SK-MEL-5 (cell line): ENCODE results near the gene FARP1. TPM values are rescaled to one million over a fixed set of nuclear protein-coding genes. Genes with fewer than 3 reads are reported as not detected.

Experiments used
- DNase-seq: peaks from one replicate; pipeline ENCODE4 v3.0.0-alpha.2; 2016; ENCODE audit warnings: low read depth, low spot score
- in situ Hi-C: cut with HindIII; loops from 2 replicates; pipeline ENCODE4 v1.10.0; 2016; ENCODE audit warnings: low sequenced_read_pairs, high pct_unique_total_duplicates, low pct_unique_long_range_greater_than_20kb
- total RNA-seq: library from RNA; depleted of rRNA; stranded (reverse); fragments of >200 nt; shearing (Covaris generic); gene quantifications from 2 replicates; pipeline ENCODE4 v1.2.3, GENCODE V29; 2014

FARP1 gene
- total RNA-seq, 1 experiment from 2014 or later, result 39.8 TPM

DNA sequence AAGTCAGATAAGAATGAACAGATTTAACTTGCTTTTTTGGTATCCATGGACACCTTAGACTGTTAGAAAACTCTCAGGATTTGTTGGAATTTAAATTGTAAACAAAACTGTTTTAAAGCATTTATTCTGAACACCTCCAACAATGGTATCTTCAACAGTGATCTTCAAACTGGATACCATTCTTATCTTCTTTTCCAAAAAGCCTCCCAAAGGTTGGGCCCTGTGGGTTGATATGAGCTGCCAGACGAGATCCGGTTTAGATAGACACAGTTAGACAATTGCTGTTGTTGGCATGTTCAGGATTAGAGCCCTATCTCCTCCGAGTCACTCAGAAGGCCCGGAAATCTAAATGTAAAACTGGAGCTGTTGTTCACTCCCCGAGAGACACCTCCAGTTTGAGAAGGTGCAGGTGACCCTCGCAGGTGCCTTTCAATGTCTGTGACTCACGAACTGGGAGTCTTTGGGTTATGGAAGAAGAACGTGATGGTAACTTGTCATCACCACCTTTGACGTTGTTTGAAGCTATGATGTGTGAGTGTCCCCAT is 177.7 kb downstream of the FARP1 start:
- in situ Hi-C loops, result no loop called here
- no peak for DNase-seq

DNA sequence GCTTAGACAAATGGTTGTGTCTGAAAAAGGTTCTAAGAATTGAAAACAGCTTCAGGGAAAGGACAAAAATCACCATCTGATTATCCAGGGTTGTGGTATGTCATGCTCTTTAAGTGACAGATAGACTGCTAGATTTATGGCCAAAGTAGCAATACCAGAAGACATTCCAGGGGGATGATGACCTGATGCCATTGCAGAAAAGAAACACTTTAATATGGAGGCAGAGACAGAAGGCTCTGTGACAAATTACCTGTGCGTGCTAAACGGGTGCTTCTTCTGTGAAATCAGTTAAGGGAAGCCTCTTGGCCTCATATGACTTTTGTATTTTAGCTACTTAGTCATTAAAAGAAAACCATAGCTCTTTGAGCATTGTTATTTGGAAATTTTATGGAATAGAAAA is 178.5 kb downstream of the FARP1 start:
- DNase-seq, result no peak
- in situ Hi-C loops, result no loop called here

DNA sequence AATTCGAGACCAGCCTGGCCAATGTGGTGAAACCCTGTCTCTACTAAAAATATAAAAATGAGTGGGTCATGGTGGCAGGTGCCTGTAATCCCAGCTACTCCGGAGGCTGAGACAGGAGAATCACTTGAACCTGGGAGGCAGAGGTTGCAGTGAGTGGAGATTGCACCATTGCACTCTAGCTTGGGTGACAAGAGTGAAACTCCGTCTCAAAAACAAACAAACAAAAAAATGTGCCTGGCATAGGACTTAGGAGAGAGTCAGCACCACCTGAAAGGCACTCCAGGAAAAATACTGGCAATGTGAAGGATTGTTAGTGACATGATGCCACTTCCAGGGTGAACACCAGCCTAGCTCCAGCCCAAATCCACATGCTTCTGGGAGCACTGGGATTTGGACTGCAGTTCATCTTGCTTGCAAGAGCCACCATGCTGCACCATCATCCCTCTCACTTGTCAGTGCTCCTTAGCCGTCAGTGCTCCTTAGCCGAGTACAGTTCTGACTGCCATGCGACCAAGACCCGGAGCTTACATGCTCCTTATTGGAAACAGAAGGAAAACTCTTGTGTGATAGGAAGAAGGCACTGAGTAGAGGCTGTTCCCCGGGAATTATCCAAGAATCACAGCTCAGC is 179.3 kb downstream of the FARP1 start:
- DNase-seq, result no peak
- in situ Hi-C loops, result no loop called here

DNA sequence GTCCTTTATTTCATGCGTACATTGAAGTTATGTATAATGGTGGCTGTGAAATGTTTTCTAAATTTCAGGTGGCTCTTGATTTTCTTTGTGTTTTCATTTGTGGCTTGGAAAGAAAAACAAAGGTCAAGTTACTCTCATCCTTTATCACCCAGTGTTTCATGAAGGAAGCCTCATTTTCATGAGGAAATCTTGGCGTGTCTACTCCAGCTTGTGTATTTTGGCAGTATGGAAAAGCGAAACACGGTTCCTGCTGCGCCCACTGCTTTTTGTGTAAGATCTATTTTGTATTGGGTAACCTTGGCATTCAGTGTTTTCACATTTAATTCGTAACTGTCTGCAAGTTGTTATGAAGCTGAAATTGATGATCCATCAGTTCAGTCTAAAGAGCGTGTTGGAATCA is 181.2 kb downstream of the FARP1 start:
- no peak for DNase-seq
- in situ Hi-C loops, result no loop called here

DNA sequence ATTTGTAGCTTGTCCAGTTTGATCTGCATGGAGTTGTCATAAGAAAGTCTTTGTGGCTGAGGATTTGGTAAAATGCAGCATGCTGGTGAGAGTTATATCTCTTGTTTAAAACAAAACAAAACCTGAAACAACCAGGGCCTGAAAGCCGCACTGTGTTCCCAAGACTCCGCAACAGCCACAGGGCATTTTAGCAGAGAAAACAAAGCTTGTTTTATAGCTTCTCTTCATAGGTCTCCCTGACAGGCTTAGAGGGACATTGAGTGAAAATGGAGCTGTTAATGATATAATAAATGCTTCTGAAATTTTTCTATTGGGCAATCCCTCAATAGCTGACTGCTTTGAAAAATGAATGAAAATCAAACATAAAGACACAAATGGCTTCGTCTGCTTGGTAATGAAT is 182.8 kb downstream of the FARP1 start:
- peak; percentile 92 for DNase-seq
- in situ Hi-C loops, result no loop called here

DNA sequence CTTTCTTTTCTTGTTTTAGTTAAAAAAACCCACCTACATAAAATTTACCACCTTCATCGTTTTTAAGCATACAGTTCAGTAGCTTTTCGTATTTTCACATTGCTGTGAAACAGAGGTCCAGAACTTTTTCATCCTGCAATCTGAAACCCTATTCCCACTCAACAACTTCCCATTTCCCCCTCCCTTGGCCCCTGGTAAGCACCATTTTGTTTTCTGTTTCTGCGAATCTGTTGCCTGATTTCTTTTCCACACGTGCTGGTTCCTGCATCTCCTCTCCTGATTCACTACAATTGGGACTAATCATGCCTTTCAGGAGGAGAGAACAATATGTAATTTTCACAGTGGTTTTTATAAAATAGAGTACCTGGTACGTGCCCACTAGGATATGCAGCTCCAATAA is 183.4 kb downstream of the FARP1 start:
- DNase-seq, result no peak
- in situ Hi-C loops, result no loop called here

DNA sequence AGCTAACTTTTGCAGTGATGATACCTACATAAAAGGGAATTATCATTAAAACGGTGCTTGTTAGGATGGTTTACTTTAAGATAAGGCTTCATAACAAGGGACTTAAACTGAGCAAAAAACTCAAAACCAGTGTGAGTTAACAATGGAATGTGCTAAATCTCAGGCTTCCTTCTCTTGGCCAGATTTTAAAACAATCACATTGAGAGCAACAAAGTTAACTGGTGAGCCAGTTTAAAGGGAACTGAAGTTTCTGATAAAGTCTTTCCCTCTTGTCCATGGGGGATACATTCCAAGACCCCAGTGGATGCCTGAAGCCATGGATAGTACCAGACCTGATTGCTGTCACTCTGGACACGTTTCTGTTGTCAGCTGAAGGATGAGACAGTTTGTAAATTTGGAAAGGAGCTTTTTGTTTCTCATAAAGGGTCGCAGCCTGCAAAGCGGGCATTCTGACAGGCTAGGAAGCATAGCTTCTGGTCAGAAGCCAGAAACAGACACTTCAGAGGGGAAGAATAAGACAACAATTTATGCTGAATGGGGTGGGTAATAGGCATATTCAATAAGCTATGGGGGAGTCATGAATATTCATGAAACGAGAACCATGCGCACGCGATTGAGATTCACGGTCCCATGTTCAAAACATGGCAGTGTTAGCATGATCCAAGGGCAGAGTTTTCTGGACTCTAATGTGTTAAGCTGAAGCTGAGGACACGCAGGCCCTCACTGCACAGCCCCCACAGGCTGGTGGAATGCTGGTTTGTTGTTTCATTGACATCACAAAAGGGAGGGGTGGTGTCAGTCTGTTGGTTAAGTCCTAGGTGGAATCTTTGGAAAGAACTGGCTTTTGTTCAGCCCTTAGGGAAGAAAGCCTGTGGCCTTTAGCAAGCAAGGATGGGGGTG is 184.7 kb downstream of the FARP1 start:
- in situ Hi-C loops, result no loop called here
- DNase-seq, result peak; percentile 49

DNA sequence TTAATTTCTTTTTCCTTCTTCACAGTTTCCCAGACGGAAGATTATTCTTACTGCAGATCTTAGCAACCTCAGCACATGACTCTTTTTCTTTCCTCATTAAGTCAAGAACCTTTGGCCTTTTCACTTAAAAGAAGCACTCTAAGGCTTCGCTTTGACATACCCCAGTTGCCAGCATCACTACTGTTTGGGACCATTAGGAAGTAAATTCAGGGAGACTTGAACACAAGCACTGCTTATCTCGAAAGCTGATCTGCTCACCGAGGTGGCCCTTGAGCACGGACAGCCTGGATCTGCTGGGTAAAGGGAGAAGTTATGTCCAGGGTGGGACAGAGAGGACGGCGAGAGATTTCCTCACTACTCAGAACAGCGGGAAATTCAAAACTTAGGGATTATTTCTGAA is 185.6 kb downstream of the FARP1 start:
- in situ Hi-C loops, result no loop called here
- DNase-seq, result no peak

DNA sequence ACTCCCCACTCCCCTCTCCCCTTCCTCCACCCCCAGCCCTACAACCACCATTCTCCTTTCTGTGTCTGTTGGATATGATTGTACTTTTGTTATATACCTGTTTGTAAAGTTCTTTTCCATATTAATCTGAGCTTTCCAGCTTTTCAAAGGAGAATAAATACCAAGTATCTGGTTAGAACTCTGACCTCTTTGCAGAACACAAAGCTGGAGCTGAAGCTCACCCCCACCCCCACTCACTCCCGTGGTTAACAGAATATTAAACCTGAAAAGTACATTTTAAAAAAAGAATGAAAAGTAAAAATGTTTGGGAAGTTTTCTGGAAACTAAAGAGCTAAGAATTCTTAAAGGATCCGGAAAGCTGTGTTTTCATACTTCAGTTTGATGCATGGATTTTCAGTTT is 189.3 kb downstream of the FARP1 start:
- in situ Hi-C loops, result no loop called here
- no peak for DNase-seq

DNA sequence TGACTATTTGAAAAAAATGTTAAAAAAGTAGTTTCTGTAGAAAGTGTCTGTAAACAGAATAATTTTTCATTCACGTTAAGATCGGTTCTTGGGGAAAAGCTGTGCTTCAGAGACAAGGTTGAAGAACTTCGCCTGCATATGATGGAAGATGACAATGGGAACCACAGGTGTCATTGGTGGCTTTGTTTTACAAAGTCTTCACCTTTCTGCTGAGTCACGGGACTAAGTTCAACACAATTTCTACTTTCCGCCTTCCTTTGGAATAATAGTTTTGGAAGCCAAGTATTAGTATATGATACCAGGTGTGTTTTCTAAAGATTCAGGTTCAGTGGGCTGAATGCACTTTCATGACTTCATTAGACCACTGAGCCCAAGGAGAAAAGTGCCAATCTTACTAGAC is 189.8 kb downstream of the FARP1 start:
- in situ Hi-C loops, result no loop called here
- no peak for DNase-seq

DNA sequence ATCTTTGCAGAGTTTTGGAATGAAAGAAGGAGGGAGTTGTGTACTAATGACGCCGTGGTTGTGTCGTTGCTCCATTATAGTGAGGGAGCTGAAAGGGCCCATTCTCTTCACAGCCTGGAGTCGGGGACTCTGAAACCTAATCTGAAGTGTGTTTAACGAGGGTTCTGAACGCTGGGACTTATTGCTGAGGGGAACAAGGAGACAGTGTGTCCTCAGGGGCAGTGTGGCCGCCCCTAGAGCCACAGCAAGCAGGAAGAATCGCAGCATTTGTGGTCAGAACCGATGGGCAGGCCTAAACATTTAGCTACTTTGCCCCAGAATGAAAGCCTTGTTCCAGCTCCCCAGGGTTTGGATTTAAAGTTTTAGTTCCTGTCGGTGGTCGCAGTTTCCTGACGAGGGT is 190.6 kb downstream of the FARP1 start:
- DNase-seq, result peak; percentile 97
- in situ Hi-C loops, result no loop called here

DNA sequence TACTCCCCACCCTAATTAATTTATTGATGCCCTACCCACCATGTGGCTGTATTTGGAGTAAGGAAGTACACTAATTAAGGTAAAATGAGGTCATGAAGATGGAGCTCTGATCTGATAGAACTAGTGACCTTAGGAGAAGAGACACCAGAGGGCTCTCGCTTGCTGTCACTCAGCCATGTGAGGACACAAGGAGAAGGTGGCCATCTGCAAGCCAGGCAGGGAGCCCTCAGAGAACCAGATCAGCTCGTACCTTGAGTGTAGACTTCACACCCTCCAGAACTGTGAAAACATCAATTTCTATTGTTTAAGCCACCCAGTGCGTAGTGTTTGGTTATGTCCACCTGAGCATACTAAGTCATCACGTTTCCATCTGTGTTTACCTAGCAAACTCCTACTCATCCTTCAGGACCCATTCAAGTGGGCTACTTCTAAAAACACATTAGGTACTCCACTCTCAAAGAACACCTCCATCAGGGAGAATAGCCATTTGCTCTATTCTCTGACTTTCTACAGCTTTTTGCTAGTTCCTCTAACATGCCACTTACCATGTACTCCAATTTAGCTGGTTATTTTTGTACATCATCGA is 191.8 kb downstream of the FARP1 start:
- in situ Hi-C loops, result no loop called here
- no peak for DNase-seq

DNA sequence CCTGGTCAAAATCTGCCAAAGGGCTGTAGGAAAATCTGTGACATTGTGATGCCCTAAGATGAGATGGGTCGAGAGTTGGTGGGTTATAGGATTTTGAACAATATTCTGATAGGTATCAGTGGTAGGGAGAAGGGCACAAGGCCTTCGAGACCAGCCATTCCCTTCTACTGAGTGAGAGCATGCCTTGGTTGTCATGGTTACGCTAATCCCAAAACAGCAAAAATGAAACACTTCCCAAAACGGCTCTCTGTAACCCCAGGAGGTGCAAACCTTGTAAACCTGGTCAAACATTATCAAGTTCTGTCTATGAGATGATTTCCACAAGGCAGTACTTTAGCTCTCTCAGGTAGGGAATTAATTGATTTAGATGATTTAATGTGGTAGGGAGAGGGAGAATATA is 192.8 kb downstream of the FARP1 start:
- in situ Hi-C loops, result no loop called here
- no peak for DNase-seq

DNA sequence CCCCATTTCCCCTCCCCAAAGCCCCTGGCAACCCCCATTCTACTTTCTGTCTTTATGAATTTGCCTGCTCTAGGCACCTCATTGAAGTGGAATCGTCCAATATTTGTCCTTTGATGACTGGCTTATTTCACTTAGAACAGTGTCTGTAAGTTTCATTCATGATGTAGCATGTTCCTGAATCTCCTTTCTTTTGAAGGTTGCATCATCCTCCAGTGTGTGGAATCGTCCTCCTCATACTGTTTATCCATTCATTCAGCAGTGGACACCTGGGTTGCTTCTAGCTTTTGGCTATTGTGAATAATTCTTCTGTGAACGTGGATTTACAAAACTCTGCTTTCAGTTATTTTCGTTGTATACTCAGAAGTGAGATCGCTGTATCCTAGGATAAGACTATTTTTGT is 195.4 kb downstream of the FARP1 start:
- in situ Hi-C loops, result no loop called here
- no peak for DNase-seq

DNA sequence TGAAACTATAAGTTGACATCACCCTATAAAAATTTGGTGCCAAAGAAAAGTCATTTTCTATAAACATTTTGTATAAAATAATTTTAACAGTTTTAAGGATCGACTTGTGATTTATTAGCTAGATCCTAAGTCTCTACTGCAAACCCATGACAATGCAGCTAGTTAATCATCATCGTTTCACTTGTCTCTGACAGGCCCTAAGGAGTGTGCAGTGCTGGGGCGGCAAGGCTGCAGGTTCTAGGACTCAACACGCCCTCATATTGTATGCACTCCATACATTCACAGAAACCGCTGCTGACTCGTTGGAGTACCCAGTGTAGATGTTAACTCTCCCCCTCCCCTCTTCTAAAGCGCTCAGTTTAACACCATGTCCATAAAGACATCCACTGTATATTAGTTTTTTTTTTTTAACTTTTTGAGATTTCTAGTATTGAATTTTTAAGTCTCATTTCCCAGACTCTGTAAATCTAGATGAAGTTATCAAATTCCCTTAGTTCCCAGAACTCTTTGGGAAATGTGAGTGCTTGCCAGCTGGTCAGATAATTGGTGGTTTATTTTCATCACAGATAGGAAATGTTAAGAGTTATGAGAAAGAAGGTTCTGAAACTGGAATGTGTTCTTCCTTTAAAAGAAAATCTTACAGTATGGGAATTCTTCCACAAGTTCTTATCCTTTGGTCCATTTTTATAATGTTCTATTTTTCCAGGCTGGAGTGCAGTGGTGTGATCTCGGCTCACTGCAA is 197.0 kb downstream of the FARP1 start:
- DNase-seq, result no peak
- in situ Hi-C loops, result no loop called here

DNA sequence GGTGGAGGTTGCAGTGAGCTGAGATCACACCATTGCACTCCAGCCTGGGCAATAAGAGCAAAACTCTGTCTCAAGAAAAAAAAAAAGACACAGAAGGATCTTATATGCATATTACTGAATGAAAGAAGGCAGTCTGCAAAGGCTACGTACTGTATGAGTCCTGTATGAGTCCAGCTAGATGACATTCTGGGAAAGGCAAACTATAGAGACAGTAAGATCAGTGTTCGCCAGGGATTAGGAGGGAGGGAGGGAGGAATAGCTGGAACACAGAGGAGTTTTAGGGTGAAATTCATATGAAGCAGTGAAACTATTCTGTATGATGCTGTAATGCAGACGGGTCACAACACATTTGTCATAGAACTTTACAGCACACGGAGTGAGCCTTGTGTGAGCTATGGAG is 200.1 kb downstream of the FARP1 start:
- peak; percentile 23 for DNase-seq
- in situ Hi-C loops, result no loop called here

DNA sequence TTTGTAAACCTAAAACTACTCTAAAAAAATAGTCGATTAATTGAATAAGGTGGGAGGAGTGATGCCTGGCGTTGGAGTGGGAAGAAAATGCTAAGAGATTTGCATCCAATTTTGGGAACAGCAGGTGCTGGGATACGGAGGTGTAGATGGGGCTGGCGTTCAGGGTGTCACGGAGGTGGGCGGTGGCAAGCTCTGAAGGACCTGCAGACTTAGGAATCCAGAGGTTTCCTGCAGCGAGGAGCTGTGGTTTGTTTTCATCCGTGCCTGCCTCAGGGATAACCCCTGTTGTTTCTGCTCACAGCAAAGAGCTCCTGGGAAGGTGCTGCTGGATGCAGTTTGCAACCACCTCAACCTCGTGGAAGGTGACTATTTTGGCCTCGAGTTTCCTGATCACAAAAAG is 200.6 kb downstream of the FARP1 start:
- DNase-seq, result no peak
- in situ Hi-C loops, result no loop called here

DNA sequence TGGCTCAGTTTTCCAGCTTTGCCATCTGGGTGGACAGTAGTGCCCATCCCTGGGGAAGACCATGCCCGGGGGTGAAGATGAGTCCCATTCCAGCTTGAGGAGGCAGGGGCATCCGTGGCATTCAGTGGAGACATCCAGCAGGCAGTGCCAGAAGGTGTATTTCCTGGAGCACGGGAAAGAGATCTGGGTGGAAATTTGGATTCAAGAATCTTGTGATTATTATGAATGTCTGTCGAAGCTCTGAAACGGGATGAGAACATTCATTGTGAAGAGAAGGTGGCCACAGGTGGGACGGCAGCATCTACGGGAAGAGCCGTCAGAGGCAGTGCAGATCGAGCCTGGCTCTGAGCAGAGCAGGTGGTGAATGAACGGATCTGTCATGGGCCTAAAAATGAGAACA is 201.5 kb downstream of the FARP1 start:
- no peak for DNase-seq
- in situ Hi-C loops, result no loop called here
